ENCODE results near the gene LSM11.
"Not testable (repeated sequence)": the region's sequence is repeated elsewhere in the genome, so short reads cannot be mapped to it uniquely, and the experiment has no call there.

LSM11 gene

DNA sequence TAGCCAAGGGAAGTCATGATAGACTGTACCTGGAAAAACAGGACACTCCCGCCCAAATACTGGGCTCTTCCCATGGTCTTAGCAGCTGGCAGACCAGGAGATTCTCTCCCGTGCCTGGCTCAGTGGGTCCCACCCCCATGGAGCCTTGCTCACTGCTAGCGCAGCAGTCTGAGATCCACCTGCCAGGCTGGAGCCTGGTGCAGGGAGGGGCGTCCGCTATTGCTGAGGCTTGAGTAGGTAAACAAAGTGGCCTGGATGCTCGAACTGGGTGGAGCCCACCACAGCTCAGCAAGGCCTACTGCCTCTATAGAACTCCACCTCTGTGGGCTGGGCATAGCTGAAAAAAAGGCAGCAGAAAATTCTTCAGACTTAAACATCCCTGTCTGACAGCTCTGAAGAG, 22.4 kb upstream of the LSM11 start:
- H3K36me3 Mint-ChIP-seq (ENCODE audit: low read depth), result peaks cover 8% of the 10 kb centered on the region
- H3K4me3 Mint-ChIP-seq, result no peak overlapping the region
- peaks cover 4% of the 10 kb centered on the region for H3K4me1 Mint-ChIP-seq

GRCh38 chr5:157722895-157723294, 20.6 kb upstream of the LSM11 start:
- H3K9me3 Mint-ChIP-seq, result peaks cover 46% of the 10 kb centered on the region
- not testable (repeated sequence) for DNase-seq; H3K27me3 Mint-ChIP-seq (ENCODE audit: low read depth, poor library complexity); H3K27ac Mint-ChIP-seq; H3K4me3 Mint-ChIP-seq; H3K4me1 Mint-ChIP-seq; H3K36me3 Mint-ChIP-seq (ENCODE audit: low read depth)

More for the DNA sequence above, 22.4 kb upstream of the LSM11 start:
- Mint-ChIP-seq H3K27me3 (ENCODE audit: low read depth, poor library complexity) (peaks cover 6% of the 10 kb centered on the region), H3K9me3 (peaks cover 43% of the 10 kb centered on the region), H3K27ac (no peak overlapping the region)
- no peak for TF ChIP-seq CTCF (IDR thresholded peaks at IDR 0.05)
- DNase-seq, result no peak

- not testable (repeated sequence) for H3K27me3 Mint-ChIP-seq (ENCODE audit: low read depth, poor library complexity); H3K27ac Mint-ChIP-seq
These were observed 16.9 kb upstream of the LSM11 start for GRCh38 chr5:157726607-157727006.

GRCh38 chr5:157727858-157728257, 15.7 kb upstream of the LSM11 start:
- H3K4me3 Mint-ChIP-seq; DNase-seq; H3K36me3 Mint-ChIP-seq (ENCODE audit: low read depth); H3K27ac Mint-ChIP-seq: not testable (repeated sequence)
- H3K4me1 Mint-ChIP-seq, result peaks cover 20% of the 10 kb centered on the region
- H3K9me3 Mint-ChIP-seq, result peaks cover 44% of the 10 kb centered on the region
- peaks cover 13% of the 10 kb centered on the region for H3K27me3 Mint-ChIP-seq (ENCODE audit: low read depth, poor library complexity)

More at GRCh38 chr5:157726607-157727006, 16.9 kb upstream of the LSM11 start:
- H3K36me3 Mint-ChIP-seq (ENCODE audit: low read depth); DNase-seq; H3K4me3 Mint-ChIP-seq; H3K4me1 Mint-ChIP-seq: not testable (repeated sequence)
- H3K9me3 Mint-ChIP-seq, result peaks cover 55% of the 10 kb centered on the region

- Mint-ChIP-seq H3K4me3 (no peak overlapping the region), H3K4me1 (peaks cover 23% of the 10 kb centered on the region), H3K27me3 (ENCODE audit: low read depth, poor library complexity) (peaks cover 7% of the 10 kb centered on the region), H3K9me3 (peaks cover 29% of the 10 kb centered on the region), H3K36me3 (ENCODE audit: low read depth) (peaks cover 19% of the 10 kb centered on the region), H3K27ac (no peak overlapping the region)
- TF ChIP-seq CTCF (IDR thresholded peaks at IDR 0.05), result no peak
- DNase-seq, result no peak
These were observed 13.7 kb upstream of the LSM11 start for GRCh38 chr5:157729858-157730257.

- peaks cover 7% of the 10 kb centered on the region for H3K27me3 Mint-ChIP-seq (ENCODE audit: low read depth, poor library complexity)
- H3K36me3 Mint-ChIP-seq (ENCODE audit: low read depth), result peaks cover 13% of the 10 kb centered on the region
- peaks cover 23% of the 10 kb centered on the region for H3K4me1 Mint-ChIP-seq
- no peak for DNase-seq
- H3K4me3 Mint-ChIP-seq, result peak overlapping the region; percentile 96
- peaks cover 19% of the 10 kb centered on the region for H3K9me3 Mint-ChIP-seq
- TF ChIP-seq CTCF (IDR thresholded peaks at IDR 0.05), result no peak
- H3K27ac Mint-ChIP-seq, result peak overlapping the region; percentile 100
These were observed 12.6 kb upstream of the LSM11 start for GRCh38 chr5:157730900-157731271.

GRCh38 chr5:157731272-157732129, 12.0 kb upstream of the LSM11 start, which contains the start of gene THG1L:
Gene THG1L (plus strand): TSS chr5:157731420. CDS start chr5:157731441, 21 bp downstream.
- peak within 1 kb of the TSS; percentile 100 for H3K27ac Mint-ChIP-seq
- H3K9me3 Mint-ChIP-seq, result peaks cover 13% of the 10 kb centered on the region
- peaks cover 23% of the 10 kb centered on the region for H3K4me1 Mint-ChIP-seq
- H3K27me3 Mint-ChIP-seq (ENCODE audit: low read depth, poor library complexity), result peaks cover 7% of the 10 kb centered on the region
- H3K4me3 Mint-ChIP-seq, result peak within 1 kb of the TSS; percentile 96
- no peak for TF ChIP-seq CTCF (IDR thresholded peaks at IDR 0.05)
- DNase-seq, result peak; percentile 99
- peaks cover 19% of the 10 kb centered on the region for H3K36me3 Mint-ChIP-seq (ENCODE audit: low read depth)
